Measurements from ENCODE around the gene PCYT1B.
A peak's percentile ranks its signal among the peaks of the same experiment; 100 is the strongest.
"Not testable (repeated sequence)": the region's sequence is repeated elsewhere in the genome, so short reads cannot be mapped to it uniquely, and the experiment has no call there.

The PCYT1B gene

GRCh38 chrX:24647257-24648058 is at the start of gene PCYT1B:
PCYT1B (minus strand) TSS chrX:24647347; CDS start chrX:24647105, 242 bp downstream.
- peak; percentile 69 to 71 for DNase-seq

GRCh38 chrX:24696294-24696693 is 49.1 kb upstream of the PCYT1B start:
- DNase-seq, result no peak

- no peak for DNase-seq
Measured at GRCh38 chrX:24694825-24695224, 47.7 kb upstream of the PCYT1B start.

GRCh38 chrX:24693453-24694202 is 46.5 kb upstream of the PCYT1B start, which contains the start of gene POLA1:
POLA1 (plus strand) TSS chrX:24693918; CDS start chrX:24693962, 44 bp downstream.
- peak; percentile 83 to 88 for DNase-seq

- no peak for DNase-seq
Measured at GRCh38 chrX:24692305-24692704, 45.2 kb upstream of the PCYT1B start.

- no peak for DNase-seq
Measured at GRCh38 chrX:24684048-24684447, 36.9 kb upstream of the PCYT1B start.

GRCh38 chrX:24682739-24683432 is 35.7 kb upstream of the PCYT1B start:
- DNase-seq, result peak; percentile 45 to 49

GRCh38 chrX:24676403-24677024 is 29.4 kb upstream of the PCYT1B start:
- peak in 1 of 2 experiments; percentile 20 for DNase-seq

GRCh38 chrX:24673424-24673823 is 26.3 kb upstream of the PCYT1B start:
- no peak for DNase-seq

- DNase-seq, result no peak
Measured at GRCh38 chrX:24672701-24673190, 25.6 kb upstream of the PCYT1B start.

- no peak for DNase-seq
Measured at GRCh38 chrX:24668111-24668510, 21.0 kb upstream of the PCYT1B start.

GRCh38 chrX:24662352-24662751 is 15.2 kb upstream of the PCYT1B start:
- DNase-seq, result no peak

- no peak for DNase-seq
Measured at GRCh38 chrX:24661292-24661691, 14.1 kb upstream of the PCYT1B start.

- no peak for DNase-seq
Measured at GRCh38 chrX:24659646-24660045, 12.5 kb upstream of the PCYT1B start.

- DNase-seq, result no peak
Measured at GRCh38 chrX:24659106-24659505, 12.0 kb upstream of the PCYT1B start.

GRCh38 chrX:24658421-24658820 is 11.3 kb upstream of the PCYT1B start:
- no peak for DNase-seq

GRCh38 chrX:24657671-24658386 is 10.7 kb upstream of the PCYT1B start:
- no peak for DNase-seq

- DNase-seq, result not testable (repeated sequence)
Measured at GRCh38 chrX:24655679-24656078, 8.5 kb upstream of the PCYT1B start.

GRCh38 chrX:24651783-24652182 is 4.6 kb upstream of the PCYT1B start:
- DNase-seq, result no peak

GRCh38 chrX:24648495-24648894 is 1.3 kb upstream of the PCYT1B start:
- no peak for DNase-seq

GRCh38 chrX:24646745-24647182 is 383 bp downstream of the PCYT1B start:
- peak in 1 of 2 experiments; percentile 19 for DNase-seq

- DNase-seq, result no peak
Measured at GRCh38 chrX:24646006-24646405, 1.1 kb downstream of the PCYT1B start.
